Testis (tissue), 3 donors: ENCODE data around the gene WDR82. TPM values are rescaled to one million over a fixed set of nuclear protein-coding genes. Genes with fewer than 3 reads are reported as not detected.

Source experiments
- DNase-seq: peaks from one replicate; pipeline ENCODE4 v3.0.0-alpha.2; 2019
- H3K27ac ChIP-seq, 2 donors: fragments of 200-600 bp; sonication (generic); one replicate each; pipeline ENCODE4 v1.5.1; 2019
- H3K27me3 ChIP-seq: fragments of 200-600 bp; sonication (generic); one replicate; pipeline ENCODE4 v1.5.1; 2019
- H3K36me3 ChIP-seq: fragments of 200-600 bp; sonication (generic); one replicate; pipeline ENCODE4 v1.5.1; 2017; ENCODE audit warnings: low read depth; ENCODE audit errors: missing control alignments
- H3K4me1 ChIP-seq: fragments of 200-600 bp; sonication (generic); one replicate; pipeline ENCODE4 v1.5.1; 2019
- H3K4me3 ChIP-seq, 2 donors: fragments of 200-600 bp; sonication (generic); one replicate each; pipeline ENCODE4 v1.5.1; 2017 to 2019
- H3K9me3 ChIP-seq: fragments of 200-600 bp; sonication (generic); one replicate; pipeline ENCODE4 v1.5.1; 2017
- POLR2A ChIP-seq: fragments of 450-650 bp; IDR thresholded peaks from one replicate; pipeline ENCODE4 v1.6.1; 2017; ENCODE audit warnings: antibody characterized with exemption, mild to moderate bottlenecking, moderate library complexity
- WGBS, 2 donors: methylation state at CpG; one replicate each; pipeline ENCODE4 v1.1.5; 2018; 5-methylcytosine and 5-hydroxymethylcytosine counted together
- intact Hi-C: fragments of 100-400 bp; cut with DNase I; formaldehyde crosslinking; loops from one replicate; pipeline ENCODE4 v1.15.1; 2023; ENCODE audit warnings: low total_unique reads
- polyA plus RNA-seq: library from polyadenylated mRNA; stranded (reverse); fragments of 350-450 nt; fragmentation: Illumina TruSeq; extraction: RNeasy Lipid Tissue Mini Kit (QIAGEN cat#74804); gene quantifications from one replicate; pipeline ENCODE4 v1.2.3, GENCODE V29; 2014; ENCODE audit warnings: low read depth, low replicate concordance; ENCODE audit not compliant: insufficient read depth
- total RNA-seq, 2 donors: library from RNA; depleted of rRNA; stranded (reverse); fragments of >200 nt; gene quantifications; one replicate each; pipeline ENCODE4 v1.2.3, GENCODE V29; 2016
- TF ChIP-seq, protein P1 (sequence below), 3 experiments: fragments of 450-650 bp in 2 of 3; fragments of 200-600 bp in 1 of 3; sonication (generic) in 1 of 3; IDR thresholded peaks; one replicate each; pipeline ENCODE4 v1.5.1; 2016 to 2019; ENCODE audit warnings: antibody characterized with exemption in 3 of 3, mild to moderate bottlenecking in 2 of 3, moderate library complexity in 1 of 3

The WDR82 gene
- total and polyA plus RNA-seq, 3 donors from 2014 or later = 76.1 to 85.7 (median 80.9) TPM

GRCh38 chr3:52319921-52320595 is 41.6 kb upstream of the WDR82 start:
- H3K36me3 ChIP-seq = no peaks in the 10 kb centered on the region
- H3K4me3 ChIP-seq = no peak overlapping the region
- no peak overlapping the region for H3K27ac ChIP-seq
- no peaks in the 10 kb centered on the region for H3K27me3 ChIP-seq
- no peak for TF ChIP-seq POLR2A
- TF ChIP-seq, protein P1, sequence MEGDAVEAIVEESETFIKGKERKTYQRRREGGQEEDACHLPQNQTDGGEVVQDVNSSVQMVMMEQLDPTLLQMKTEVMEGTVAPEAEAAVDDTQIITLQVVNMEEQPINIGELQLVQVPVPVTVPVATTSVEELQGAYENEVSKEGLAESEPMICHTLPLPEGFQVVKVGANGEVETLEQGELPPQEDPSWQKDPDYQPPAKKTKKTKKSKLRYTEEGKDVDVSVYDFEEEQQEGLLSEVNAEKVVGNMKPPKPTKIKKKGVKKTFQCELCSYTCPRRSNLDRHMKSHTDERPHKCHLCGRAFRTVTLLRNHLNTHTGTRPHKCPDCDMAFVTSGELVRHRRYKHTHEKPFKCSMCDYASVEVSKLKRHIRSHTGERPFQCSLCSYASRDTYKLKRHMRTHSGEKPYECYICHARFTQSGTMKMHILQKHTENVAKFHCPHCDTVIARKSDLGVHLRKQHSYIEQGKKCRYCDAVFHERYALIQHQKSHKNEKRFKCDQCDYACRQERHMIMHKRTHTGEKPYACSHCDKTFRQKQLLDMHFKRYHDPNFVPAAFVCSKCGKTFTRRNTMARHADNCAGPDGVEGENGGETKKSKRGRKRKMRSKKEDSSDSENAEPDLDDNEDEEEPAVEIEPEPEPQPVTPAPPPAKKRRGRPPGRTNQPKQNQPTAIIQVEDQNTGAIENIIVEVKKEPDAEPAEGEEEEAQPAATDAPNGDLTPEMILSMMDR (IDR thresholded peaks at IDR 0.05) = no peak
- WGBS, 2 donors = 86 to 92% methylated on average over 9 to 10 of the region's 10 CpGs
- peaks cover 6% of the 10 kb centered on the region for H3K4me1 ChIP-seq
- intact Hi-C loops = no loop called here
- H3K9me3 ChIP-seq = no peaks in the 10 kb centered on the region
- no peak for DNase-seq

DNA sequence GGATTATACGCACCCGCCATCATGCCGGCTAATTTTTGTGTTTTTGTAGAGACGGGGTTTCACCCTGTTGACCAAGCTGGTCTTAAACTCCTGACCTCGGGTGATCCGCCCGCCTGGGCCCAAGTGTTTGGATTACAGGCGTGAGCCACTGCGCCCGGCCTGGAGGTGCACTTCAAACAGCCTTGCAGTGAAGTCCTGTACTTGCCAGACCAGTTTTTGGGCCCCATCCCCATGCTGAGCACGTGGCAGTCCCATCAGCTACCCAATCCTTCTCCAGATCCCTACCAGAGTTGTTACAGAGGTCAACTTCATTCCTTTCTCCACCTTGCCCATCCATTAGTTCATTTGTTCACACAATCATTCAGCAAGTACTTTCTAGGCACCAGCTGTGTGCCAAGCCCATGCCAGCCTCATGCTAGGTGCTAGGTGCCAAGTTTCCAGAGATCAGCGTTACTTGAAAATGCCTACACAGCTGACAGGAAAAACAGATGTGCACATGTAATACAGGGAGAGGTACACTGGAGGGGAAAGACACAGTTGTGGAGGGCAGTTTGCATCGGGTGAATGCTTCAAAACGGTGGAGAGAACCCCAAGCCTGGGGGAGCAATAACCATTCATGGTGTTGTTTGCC is 39.9 kb upstream of the WDR82 start:
- intact Hi-C loops = no loop called here
- Histone ChIP-seq H3K4me1 (no peaks in the 10 kb centered on the region), H3K27me3 (no peaks in the 10 kb centered on the region), H3K4me3 (peak overlapping the region in 1 of 2 donors; percentile 24), H3K27ac (no peak overlapping the region), H3K36me3 (no peaks in the 10 kb centered on the region), H3K9me3 (no peaks in the 10 kb centered on the region)
- DNase-seq = no peak
- TF ChIP-seq POLR2A = no peak
- TF ChIP-seq, protein P1 (IDR thresholded peaks at IDR 0.05) = no peak
- 69 to 80% methylated on average over 6 to 14 of the region's 14 CpGs for WGBS, 2 donors

DNA sequence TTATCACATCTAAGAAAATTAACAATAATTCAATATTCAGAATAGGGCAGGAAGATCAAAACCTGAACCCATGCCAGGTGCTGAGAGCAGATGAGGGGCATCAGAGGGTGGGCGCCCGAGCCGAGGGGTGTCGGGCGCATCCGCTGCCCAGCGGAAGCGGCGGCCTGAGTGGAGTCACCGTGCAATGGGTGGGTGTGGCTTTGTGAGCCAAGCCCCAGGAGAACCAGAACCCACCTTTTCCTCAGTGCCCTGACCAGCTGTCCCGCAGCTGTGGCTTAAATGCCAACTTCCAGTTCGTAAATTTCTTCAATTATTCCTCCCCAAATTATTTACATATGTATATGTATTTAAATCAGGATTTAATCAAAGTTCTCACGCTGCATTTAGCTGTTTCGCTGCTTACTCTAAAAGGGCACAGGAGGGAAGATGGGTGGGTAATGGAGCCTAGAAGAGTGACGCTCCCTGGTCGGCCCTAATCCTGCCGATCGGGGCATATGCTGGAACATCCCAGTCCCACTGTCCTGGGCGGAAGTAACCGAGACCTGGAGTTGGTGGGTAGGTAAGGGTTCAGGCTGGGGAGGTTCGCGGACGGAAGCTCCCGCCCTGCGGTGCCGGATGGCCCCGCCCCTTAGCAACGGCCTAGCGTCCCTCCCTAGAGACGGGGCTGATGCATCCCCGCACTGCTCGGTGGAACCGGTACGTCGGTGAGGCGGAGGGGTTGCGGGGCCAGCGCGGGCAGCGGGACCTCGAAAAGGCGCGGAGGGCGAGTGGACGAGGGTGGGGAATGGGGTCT is 39.0 kb upstream of the WDR82 start:
- no peaks in the 10 kb centered on the region for H3K9me3 ChIP-seq
- TF ChIP-seq, protein P1 (IDR thresholded peaks at IDR 0.05) = no peak
- TF ChIP-seq POLR2A = no peak
- H3K27ac ChIP-seq = no peak overlapping the region
- no peaks in the 10 kb centered on the region for H3K36me3 ChIP-seq
- intact Hi-C loops = no loop called here
- DNase-seq = peak; percentile 69
- H3K4me1 ChIP-seq = no peaks in the 10 kb centered on the region
- no peaks in the 10 kb centered on the region for H3K27me3 ChIP-seq
- H3K4me3 ChIP-seq = peak overlapping the region; percentile 24 to 26
- 38 to 54% methylated on average over 26 to 45 of the region's 45 CpGs for WGBS, 2 donors

DNA sequence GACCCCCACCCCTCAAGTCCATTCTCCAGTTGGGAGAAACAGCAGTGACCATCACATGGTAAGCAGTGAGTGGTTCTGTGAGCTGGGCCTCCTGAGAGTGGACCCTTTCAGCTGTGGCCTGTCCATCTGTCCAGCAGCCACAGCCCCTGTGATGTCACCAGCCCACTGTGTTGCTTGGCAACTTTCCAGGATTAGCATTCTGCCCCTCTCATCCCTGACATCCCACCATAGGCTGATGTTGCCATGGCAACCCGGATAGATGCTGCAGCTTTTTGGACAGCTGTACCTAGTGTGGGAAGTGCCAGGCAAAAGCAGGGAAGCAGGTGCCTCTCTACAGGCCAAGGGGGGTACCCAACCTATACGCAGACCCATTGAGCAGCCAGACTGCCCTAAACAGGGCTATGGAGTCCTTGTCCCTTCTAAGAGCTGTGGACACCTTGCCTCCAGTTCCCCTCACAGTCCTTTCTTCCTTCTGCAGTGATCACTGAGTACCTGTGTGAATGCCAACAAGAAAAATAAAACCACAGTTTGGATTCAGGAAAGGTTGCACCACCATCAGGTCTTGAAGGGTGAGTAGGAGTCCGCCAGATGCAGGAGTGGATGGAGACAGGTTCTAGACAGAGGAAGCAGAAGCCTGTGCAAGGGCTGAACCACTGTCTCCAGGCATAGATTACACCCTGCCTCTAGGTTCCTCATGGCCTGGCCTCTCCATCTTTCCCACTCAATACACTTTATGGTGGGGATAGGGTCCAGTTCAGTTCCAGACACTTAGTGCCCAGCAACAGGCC is 37.7 kb upstream of the WDR82 start, which contains the start of gene DNAH1:
Gene DNAH1 (plus strand): TSS at position 343 of the 788 bp plus-strand sequence. CDS start 6,124 bp downstream, outside the sequence.
- TF ChIP-seq POLR2A = no peak
- TF ChIP-seq, protein P1 (IDR thresholded peaks at IDR 0.05) = no peak
- Histone ChIP-seq H3K27ac (no peak within 1 kb of the TSS), H3K4me3 (no peak within 1 kb of the TSS)

More for the DNA sequence above, 37.7 kb upstream of the WDR82 start, which contains the start of gene DNAH1:
- 94 to 97% methylated on average over 3 of the region's 3 CpGs for WGBS, 2 donors
- DNase-seq = no peak
- Histone ChIP-seq H3K36me3 (no peaks in the 10 kb centered on the region), H3K9me3 (no peaks in the 10 kb centered on the region), H3K4me1 (peaks cover 2% of the 10 kb centered on the region), H3K27me3 (no peaks in the 10 kb centered on the region)
- intact Hi-C loops = no loop called here
